ENCODE results near the gene PTPRG.
A peak's percentile ranks its signal among the peaks of the same experiment; 100 is the strongest.

PTPRG gene

DNA sequence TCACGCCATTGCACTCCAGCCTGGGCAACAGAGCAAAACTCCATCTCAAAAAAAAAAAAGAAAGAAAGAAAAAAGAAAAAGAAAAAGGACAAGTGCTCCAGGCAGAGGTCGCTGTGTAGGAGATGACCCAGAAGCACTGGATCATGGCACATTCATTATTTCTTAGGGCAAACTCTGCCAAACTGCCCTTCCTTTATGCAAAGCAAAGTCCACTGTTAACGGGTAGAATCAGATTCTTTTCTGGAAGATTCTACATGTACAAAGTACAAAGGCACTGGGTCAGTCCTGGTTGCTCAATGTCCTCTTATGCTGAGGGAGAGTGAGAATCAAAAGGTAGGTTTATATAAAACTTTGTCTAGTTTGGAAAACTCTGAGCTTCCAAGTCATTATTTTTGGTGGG lies 667.1 kb downstream of the PTPRG start:
- DNase-seq = no peak
- Histone ChIP-seq H3K27ac (no peak overlapping the region), H3K27me3 (replicated peaks) (no peaks in the 10 kb centered on the region), H3K4me3 (ENCODE audit: low read depth, low read length) (no peak overlapping the region), H3K36me3 (replicated peaks) (no peaks in the 10 kb centered on the region)
- TF ChIP-seq, protein P1, sequence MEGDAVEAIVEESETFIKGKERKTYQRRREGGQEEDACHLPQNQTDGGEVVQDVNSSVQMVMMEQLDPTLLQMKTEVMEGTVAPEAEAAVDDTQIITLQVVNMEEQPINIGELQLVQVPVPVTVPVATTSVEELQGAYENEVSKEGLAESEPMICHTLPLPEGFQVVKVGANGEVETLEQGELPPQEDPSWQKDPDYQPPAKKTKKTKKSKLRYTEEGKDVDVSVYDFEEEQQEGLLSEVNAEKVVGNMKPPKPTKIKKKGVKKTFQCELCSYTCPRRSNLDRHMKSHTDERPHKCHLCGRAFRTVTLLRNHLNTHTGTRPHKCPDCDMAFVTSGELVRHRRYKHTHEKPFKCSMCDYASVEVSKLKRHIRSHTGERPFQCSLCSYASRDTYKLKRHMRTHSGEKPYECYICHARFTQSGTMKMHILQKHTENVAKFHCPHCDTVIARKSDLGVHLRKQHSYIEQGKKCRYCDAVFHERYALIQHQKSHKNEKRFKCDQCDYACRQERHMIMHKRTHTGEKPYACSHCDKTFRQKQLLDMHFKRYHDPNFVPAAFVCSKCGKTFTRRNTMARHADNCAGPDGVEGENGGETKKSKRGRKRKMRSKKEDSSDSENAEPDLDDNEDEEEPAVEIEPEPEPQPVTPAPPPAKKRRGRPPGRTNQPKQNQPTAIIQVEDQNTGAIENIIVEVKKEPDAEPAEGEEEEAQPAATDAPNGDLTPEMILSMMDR (IDR thresholded peaks at IDR 0.05; ENCODE audit: low read depth, low read length, missing control alignments) = no peak
- in situ Hi-C loops (cut with HindIII; ENCODE audit: low pct_ligation_motif_present, low sequenced_read_pairs) = no loop called here

GRCh38 chr3:62229211-62229610 lies 667.8 kb downstream of the PTPRG start:
- H3K4me3 ChIP-seq (ENCODE audit: low read depth, low read length) = no peak overlapping the region
- H3K36me3 ChIP-seq (replicated peaks) = no peaks in the 10 kb centered on the region
- no peaks in the 10 kb centered on the region for H3K27me3 ChIP-seq (replicated peaks)
- TF ChIP-seq, protein P1 (IDR thresholded peaks at IDR 0.05; ENCODE audit: low read depth, low read length, missing control alignments) = no peak
- DNase-seq = no peak
- in situ Hi-C loops (cut with HindIII; ENCODE audit: low pct_ligation_motif_present, low sequenced_read_pairs) = no loop called here
- H3K27ac ChIP-seq = no peak overlapping the region

DNA sequence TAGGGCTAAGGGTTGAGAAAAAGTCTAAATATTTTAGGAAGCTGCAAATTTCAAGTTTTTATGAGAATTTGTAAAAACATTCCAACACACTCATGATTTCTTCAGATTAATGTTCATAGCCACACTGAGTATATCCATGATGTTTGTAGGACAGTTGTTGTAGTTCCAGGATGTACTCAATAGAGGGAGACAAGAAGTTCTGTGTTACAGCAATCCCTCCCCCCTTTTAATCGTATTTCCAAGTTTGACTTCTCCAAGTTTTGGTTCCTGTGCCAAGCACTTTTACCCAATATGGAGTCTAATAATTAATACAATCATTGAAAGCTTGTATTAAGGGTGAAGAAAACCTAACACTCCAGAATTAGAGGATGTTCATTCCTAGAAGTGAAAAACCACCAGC lies 668.5 kb downstream of the PTPRG start:
- DNase-seq = no peak
- Histone ChIP-seq H3K27ac (no peak overlapping the region), H3K36me3 (replicated peaks) (no peaks in the 10 kb centered on the region), H3K4me3 (ENCODE audit: low read depth, low read length) (no peak overlapping the region), H3K27me3 (replicated peaks) (no peaks in the 10 kb centered on the region)
- in situ Hi-C loops (cut with HindIII; ENCODE audit: low pct_ligation_motif_present, low sequenced_read_pairs) = no loop called here
- TF ChIP-seq, protein P1 (IDR thresholded peaks at IDR 0.05; ENCODE audit: low read depth, low read length, missing control alignments) = peak; percentile 33

GRCh38 chr3:62233065-62233464 lies 671.7 kb downstream of the PTPRG start:
- H3K36me3 ChIP-seq (replicated peaks) = no peaks in the 10 kb centered on the region
- in situ Hi-C loops (cut with HindIII; ENCODE audit: low pct_ligation_motif_present, low sequenced_read_pairs) = no loop called here
- H3K27ac ChIP-seq = no peak overlapping the region
- H3K27me3 ChIP-seq (replicated peaks) = no peaks in the 10 kb centered on the region
- no peak overlapping the region for H3K4me3 ChIP-seq (ENCODE audit: low read depth, low read length)
- TF ChIP-seq, protein P1 (IDR thresholded peaks at IDR 0.05; ENCODE audit: low read depth, low read length, missing control alignments) = no peak
- DNase-seq = no peak

DNA sequence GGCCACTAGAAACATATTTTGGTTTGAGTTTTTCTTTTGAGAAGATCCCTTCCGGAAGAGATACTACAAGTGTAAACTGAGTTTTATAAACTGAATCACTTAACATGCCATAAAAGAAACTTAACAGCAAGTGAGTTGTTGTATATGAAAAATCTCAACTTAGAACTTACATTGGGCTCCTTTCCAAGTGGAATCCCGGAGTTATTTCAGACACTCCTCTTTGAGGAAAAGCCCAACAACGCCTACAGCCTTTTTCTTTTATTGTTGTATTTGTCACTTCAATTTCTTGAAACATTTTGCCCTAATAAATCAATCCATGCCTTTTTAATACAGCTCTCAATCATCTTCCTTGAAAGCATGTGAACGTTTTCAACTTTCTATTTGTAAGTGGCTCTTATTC lies 674.6 kb downstream of the PTPRG start:
- TF ChIP-seq, protein P1 (IDR thresholded peaks at IDR 0.05; ENCODE audit: low read depth, low read length, missing control alignments) = no peak
- Histone ChIP-seq H3K36me3 (replicated peaks) (no peaks in the 10 kb centered on the region), H3K27me3 (replicated peaks) (no peaks in the 10 kb centered on the region), H3K4me3 (ENCODE audit: low read depth, low read length) (no peak overlapping the region), H3K27ac (no peak overlapping the region)
- DNase-seq = no peak
- in situ Hi-C loops (cut with HindIII; ENCODE audit: low pct_ligation_motif_present, low sequenced_read_pairs) = no loop called here

GRCh38 chr3:62237286-62237948 lies 676.0 kb downstream of the PTPRG start:
- TF ChIP-seq, protein P1 (IDR thresholded peaks at IDR 0.05; ENCODE audit: low read depth, low read length, missing control alignments) = no peak
- Histone ChIP-seq H3K27ac (no peak overlapping the region), H3K36me3 (replicated peaks) (no peaks in the 10 kb centered on the region), H3K4me3 (ENCODE audit: low read depth, low read length) (no peak overlapping the region), H3K27me3 (replicated peaks) (no peaks in the 10 kb centered on the region)
- in situ Hi-C loops (cut with HindIII; ENCODE audit: low pct_ligation_motif_present, low sequenced_read_pairs) = no loop called here
- no peak for DNase-seq

Data from brain microvascular endothelial cell (primary cell).